Measurements from ENCODE around the gene FKBP4.

DNA sequence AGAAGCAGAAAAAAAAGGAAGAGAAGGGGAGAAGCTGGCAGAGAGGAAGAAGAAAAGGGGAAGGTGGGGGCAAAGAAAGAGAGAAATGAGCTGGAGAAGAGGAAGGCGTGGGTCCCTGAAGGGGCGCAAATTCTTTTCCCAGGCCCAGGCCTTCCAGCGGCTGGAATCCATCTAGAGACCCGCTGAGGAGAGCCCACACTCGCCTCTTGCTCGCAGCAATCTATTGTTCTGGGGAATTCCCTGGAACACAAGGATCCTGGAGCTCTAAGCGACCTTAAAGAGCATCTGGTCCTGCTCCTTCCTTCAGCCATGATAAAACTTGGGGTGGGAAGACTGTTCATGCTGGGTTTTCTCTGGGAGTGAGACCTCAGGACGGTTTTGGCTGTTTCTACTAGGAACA lies 41.2 kb upstream of the FKBP4 start:
- TF ChIP-seq, protein P1, sequence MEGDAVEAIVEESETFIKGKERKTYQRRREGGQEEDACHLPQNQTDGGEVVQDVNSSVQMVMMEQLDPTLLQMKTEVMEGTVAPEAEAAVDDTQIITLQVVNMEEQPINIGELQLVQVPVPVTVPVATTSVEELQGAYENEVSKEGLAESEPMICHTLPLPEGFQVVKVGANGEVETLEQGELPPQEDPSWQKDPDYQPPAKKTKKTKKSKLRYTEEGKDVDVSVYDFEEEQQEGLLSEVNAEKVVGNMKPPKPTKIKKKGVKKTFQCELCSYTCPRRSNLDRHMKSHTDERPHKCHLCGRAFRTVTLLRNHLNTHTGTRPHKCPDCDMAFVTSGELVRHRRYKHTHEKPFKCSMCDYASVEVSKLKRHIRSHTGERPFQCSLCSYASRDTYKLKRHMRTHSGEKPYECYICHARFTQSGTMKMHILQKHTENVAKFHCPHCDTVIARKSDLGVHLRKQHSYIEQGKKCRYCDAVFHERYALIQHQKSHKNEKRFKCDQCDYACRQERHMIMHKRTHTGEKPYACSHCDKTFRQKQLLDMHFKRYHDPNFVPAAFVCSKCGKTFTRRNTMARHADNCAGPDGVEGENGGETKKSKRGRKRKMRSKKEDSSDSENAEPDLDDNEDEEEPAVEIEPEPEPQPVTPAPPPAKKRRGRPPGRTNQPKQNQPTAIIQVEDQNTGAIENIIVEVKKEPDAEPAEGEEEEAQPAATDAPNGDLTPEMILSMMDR (IDR thresholded peaks at IDR 0.05): no peak
- no peak for TF ChIP-seq POLR2A (IDR thresholded peaks at IDR 0.05)

Measured in adrenal gland (tissue), 5 donors.